ENCODE measurements around the gene RBM28. TPM values are rescaled to one million over a fixed set of nuclear protein-coding genes. Genes with fewer than 3 reads are reported as not detected.

The RBM28 gene
- total RNA-seq, 1 donor from 2014 or later = 17.1 TPM

GRCh38 chr7:128322040-128322643, 21.6 kb downstream of the RBM28 start:
- FAIRE-seq = no peak

GRCh38 chr7:128321044-128321422, 22.7 kb downstream of the RBM28 start:
- H3K36me3 ChIP-seq (ENCODE audit: control insufficient read depth, insufficient read depth, low read length) = peaks cover 26% of the 10 kb centered on the region

More at GRCh38 chr7:128322040-128322643, 21.6 kb downstream of the RBM28 start:
- TF ChIP-seq, protein P1, sequence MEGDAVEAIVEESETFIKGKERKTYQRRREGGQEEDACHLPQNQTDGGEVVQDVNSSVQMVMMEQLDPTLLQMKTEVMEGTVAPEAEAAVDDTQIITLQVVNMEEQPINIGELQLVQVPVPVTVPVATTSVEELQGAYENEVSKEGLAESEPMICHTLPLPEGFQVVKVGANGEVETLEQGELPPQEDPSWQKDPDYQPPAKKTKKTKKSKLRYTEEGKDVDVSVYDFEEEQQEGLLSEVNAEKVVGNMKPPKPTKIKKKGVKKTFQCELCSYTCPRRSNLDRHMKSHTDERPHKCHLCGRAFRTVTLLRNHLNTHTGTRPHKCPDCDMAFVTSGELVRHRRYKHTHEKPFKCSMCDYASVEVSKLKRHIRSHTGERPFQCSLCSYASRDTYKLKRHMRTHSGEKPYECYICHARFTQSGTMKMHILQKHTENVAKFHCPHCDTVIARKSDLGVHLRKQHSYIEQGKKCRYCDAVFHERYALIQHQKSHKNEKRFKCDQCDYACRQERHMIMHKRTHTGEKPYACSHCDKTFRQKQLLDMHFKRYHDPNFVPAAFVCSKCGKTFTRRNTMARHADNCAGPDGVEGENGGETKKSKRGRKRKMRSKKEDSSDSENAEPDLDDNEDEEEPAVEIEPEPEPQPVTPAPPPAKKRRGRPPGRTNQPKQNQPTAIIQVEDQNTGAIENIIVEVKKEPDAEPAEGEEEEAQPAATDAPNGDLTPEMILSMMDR (IDR thresholded peaks at IDR 0.05; ENCODE audit: insufficient read depth, low read length, severe bottlenecking) = peak; percentile 39
- peaks cover 26% of the 10 kb centered on the region for H3K36me3 ChIP-seq (ENCODE audit: control insufficient read depth, insufficient read depth, low read length)
- H3K4me3 ChIP-seq (ENCODE audit: low read depth, low read length) = no peak overlapping the region
- peak; percentile 62 for DNase-seq (ENCODE audit: low read depth)
- H3K27me3 ChIP-seq (ENCODE audit: control insufficient read depth, insufficient read depth, low read length) = no peaks in the 10 kb centered on the region

GRCh38 chr7:128318691-128319090, 25.0 kb downstream of the RBM28 start:
- TF ChIP-seq, protein P1 (IDR thresholded peaks at IDR 0.05; ENCODE audit: insufficient read depth, low read length, severe bottlenecking) = no peak
- peaks cover 33% of the 10 kb centered on the region for H3K36me3 ChIP-seq (ENCODE audit: control insufficient read depth, insufficient read depth, low read length)

More at GRCh38 chr7:128321044-128321422, 22.7 kb downstream of the RBM28 start:
- DNase-seq (ENCODE audit: low read depth) (no peak), FAIRE-seq (no peak)
- Histone ChIP-seq H3K4me3 (ENCODE audit: low read depth, low read length) (no peak overlapping the region), H3K27me3 (ENCODE audit: control insufficient read depth, insufficient read depth, low read length) (no peaks in the 10 kb centered on the region)
- TF ChIP-seq, protein P1 (IDR thresholded peaks at IDR 0.05; ENCODE audit: insufficient read depth, low read length, severe bottlenecking) = no peak

DNA sequence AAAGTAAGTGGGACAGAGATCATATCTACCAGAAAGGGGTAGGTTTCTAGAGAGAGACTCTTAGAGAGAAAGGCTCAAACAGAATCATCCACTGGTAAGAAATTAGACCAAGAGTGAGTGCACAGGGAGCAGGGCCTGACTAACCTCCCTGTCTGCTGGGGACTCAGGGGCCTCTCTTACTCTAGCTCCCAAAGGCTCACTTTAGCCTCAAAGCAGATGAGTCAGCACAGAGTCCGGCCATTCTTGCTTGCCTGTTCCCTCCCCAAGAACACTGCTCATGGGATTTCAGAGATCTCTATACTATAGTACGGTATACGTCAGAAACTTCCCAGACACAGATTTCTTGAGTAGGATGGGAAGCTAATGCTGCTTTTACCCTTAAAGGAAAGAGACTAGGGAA, 32.7 kb downstream of the RBM28 start:
- FAIRE-seq = no peak
- Histone ChIP-seq H3K36me3 (ENCODE audit: control insufficient read depth, insufficient read depth, low read length) (peaks cover 30% of the 10 kb centered on the region), H3K4me3 (ENCODE audit: low read depth, low read length) (no peak overlapping the region), H3K27me3 (ENCODE audit: control insufficient read depth, insufficient read depth, low read length) (no peaks in the 10 kb centered on the region)
- no peak for DNase-seq (ENCODE audit: low read depth)
- TF ChIP-seq, protein P1 (IDR thresholded peaks at IDR 0.05; ENCODE audit: insufficient read depth, low read length, severe bottlenecking) = no peak

More at GRCh38 chr7:128318691-128319090, 25.0 kb downstream of the RBM28 start:
- no peak overlapping the region for H3K4me3 ChIP-seq (ENCODE audit: low read depth, low read length)
- no peaks in the 10 kb centered on the region for H3K27me3 ChIP-seq (ENCODE audit: control insufficient read depth, insufficient read depth, low read length)
- DNase-seq (ENCODE audit: low read depth) (no peak), FAIRE-seq (no peak)

DNA sequence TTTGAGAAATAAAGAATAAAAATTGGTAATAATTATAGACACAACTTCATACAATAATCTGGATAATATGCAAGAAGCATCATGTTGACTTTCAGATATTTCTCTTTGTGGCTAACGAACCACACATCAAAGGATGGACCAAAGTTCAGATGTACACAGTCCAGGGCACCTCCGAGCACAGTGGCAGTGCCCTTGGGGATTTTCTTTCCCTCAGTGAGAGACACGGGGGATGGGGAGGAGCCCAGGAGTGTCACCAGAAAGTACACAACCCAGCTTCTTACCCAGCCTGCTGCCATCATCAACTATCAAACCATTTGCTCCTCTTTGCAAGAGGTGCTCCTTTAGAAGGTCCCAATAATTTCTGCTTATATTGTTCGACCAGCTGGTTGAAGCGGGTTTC, 33.2 kb downstream of the RBM28 start:
- Histone ChIP-seq H3K36me3 (ENCODE audit: control insufficient read depth, insufficient read depth, low read length) (peaks cover 30% of the 10 kb centered on the region), H3K4me3 (ENCODE audit: low read depth, low read length) (no peak overlapping the region), H3K27me3 (ENCODE audit: control insufficient read depth, insufficient read depth, low read length) (no peaks in the 10 kb centered on the region)
- FAIRE-seq (no peak), DNase-seq (ENCODE audit: low read depth) (no peak)
- TF ChIP-seq, protein P1 (IDR thresholded peaks at IDR 0.05; ENCODE audit: insufficient read depth, low read length, severe bottlenecking) = no peak

GRCh38 chr7:128309976-128310375, 33.7 kb downstream of the RBM28 start:
- no peaks in the 10 kb centered on the region for H3K27me3 ChIP-seq (ENCODE audit: control insufficient read depth, insufficient read depth, low read length)
- DNase-seq (ENCODE audit: low read depth) (no peak), FAIRE-seq (no peak)
- H3K4me3 ChIP-seq (ENCODE audit: low read depth, low read length) = no peak overlapping the region
- TF ChIP-seq, protein P1 (IDR thresholded peaks at IDR 0.05; ENCODE audit: insufficient read depth, low read length, severe bottlenecking) = no peak
- H3K36me3 ChIP-seq (ENCODE audit: control insufficient read depth, insufficient read depth, low read length) = peaks cover 29% of the 10 kb centered on the region
